ENCODE measurements around the gene SBF1. TPM values are rescaled to one million over a fixed set of nuclear protein-coding genes. Genes with fewer than 3 reads are reported as not detected.
A peak's percentile ranks its signal among the peaks of the same experiment; 100 is the strongest.

The SBF1 gene
- total RNA-seq, 1 donor from 2014 or later, result 37.3 TPM

DNA sequence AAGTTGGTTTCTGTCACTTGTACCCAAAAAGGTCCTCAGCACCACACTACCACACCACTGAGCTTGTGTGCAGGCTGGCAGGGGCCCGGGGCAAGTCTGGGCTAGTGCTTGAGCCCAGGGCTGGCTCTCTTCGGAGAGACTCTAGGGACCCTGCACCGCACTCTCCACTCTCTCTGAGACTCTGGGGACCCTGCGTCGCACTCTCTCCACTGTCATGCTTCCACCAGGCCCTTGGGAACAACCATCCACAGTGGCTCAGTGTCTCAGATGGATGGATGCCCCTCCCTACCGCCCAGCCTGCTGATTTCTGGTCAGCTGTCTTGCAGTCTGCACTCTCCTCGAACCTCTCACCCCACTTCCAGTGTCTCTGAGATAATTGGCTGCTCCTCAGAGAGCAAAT is 2.0 kb upstream of the SBF1 start:
- Histone ChIP-seq H3K9me3 (no peaks in the 10 kb centered on the region), H3K27me3 (peaks cover 8% of the 10 kb centered on the region), H3K27ac (no peak overlapping the region), H3K36me3 (no peaks in the 10 kb centered on the region), H3K4me1 (peaks cover 42% of the 10 kb centered on the region), H3K4me3 (no peak overlapping the region)
- no peak for DNase-seq (ENCODE audit: extremely low spot score in 2 of 2)
- TF ChIP-seq POLR2AphosphoS5 (IDR thresholded peaks at IDR 0.05; ENCODE audit: insufficient read depth in 1 of 2, low read depth in 1 of 2) (no peak), POLR2A (IDR thresholded peaks at IDR 0.05) (no peak)
- TF ChIP-seq, protein P1, sequence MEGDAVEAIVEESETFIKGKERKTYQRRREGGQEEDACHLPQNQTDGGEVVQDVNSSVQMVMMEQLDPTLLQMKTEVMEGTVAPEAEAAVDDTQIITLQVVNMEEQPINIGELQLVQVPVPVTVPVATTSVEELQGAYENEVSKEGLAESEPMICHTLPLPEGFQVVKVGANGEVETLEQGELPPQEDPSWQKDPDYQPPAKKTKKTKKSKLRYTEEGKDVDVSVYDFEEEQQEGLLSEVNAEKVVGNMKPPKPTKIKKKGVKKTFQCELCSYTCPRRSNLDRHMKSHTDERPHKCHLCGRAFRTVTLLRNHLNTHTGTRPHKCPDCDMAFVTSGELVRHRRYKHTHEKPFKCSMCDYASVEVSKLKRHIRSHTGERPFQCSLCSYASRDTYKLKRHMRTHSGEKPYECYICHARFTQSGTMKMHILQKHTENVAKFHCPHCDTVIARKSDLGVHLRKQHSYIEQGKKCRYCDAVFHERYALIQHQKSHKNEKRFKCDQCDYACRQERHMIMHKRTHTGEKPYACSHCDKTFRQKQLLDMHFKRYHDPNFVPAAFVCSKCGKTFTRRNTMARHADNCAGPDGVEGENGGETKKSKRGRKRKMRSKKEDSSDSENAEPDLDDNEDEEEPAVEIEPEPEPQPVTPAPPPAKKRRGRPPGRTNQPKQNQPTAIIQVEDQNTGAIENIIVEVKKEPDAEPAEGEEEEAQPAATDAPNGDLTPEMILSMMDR (IDR thresholded peaks at IDR 0.05), result no peak
- intact Hi-C loops (cut with DNase I), result no loop called here

DNA sequence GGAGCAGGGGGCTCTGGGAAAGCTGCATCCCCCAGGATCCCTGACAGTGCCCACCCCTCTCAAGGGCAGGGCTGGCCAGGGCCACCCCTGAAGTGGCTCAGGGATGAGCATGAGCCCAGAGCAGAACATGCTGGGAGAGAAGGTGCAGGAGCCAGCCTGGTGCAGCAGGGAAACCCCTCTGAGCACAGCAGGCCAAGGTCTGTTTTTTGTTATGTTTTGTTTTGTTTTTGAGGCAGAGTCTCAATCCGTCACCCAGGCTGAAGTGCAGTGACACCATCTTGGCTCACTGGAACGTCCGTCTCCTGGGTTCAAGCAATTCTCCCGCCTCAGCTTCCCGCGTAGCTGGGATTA is 792 bp upstream of the SBF1 start:
- Histone ChIP-seq H3K36me3 (no peaks in the 10 kb centered on the region), H3K27ac (peak overlapping the region; percentile 84), H3K27me3 (no peaks in the 10 kb centered on the region), H3K4me1 (peaks cover 45% of the 10 kb centered on the region), H3K9me3 (no peaks in the 10 kb centered on the region), H3K4me3 (peak overlapping the region; percentile 89 to 98)
- TF ChIP-seq, protein P1 (IDR thresholded peaks at IDR 0.05), result no peak
- TF ChIP-seq POLR2A (IDR thresholded peaks at IDR 0.05), result no peak
- TF ChIP-seq POLR2AphosphoS5 (IDR thresholded peaks at IDR 0.05; ENCODE audit: insufficient read depth in 1 of 2, low read depth in 1 of 2), result no peak
- intact Hi-C loops (cut with DNase I), result no loop called here
- DNase-seq (ENCODE audit: extremely low spot score in 2 of 2), result no peak

DNA sequence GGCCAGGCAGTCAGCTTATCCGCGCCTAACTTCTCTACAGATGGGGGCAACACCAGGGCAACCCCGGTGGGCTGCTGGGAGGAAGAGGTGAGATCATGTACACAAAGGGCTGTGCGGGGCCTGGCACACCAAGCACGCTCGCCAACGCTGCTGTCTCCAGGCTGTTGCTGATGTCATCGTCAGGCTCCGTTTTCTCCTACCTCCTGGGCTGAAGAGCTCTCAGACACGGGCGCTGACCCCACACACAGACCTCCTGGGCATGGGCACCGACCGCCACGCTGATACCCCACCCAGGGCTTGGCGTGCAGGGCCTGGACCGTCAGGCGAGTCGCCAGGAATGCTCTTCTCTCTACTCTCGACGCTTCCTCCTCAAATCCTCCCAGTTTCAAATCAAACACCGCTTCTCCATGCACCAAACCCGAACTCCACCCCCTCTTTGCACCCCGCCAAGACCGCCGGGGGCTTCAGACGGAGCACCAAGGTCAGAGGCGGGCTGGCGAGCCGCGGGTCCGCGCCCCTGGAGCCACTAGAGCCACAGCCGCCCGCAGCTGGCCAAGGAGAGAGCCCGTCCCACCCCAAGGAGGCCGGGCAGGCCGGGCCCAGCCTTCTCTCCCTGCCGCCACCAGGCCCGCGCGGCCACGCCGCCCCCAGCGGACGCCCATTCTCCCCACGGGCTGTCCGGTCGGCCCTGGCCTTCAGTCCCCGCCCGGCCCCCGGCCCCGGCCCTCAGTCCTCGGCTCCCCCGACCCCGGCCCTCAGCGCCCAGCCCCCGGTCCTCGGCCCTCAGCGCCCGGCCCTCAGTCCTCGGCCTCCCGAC is 772 bp downstream of the SBF1 start:
- no peaks in the 10 kb centered on the region for H3K27me3 ChIP-seq
- no peak for DNase-seq (ENCODE audit: extremely low spot score in 2 of 2)
- TF ChIP-seq, protein P1 (IDR thresholded peaks at IDR 0.05), result no peak
- TF ChIP-seq POLR2AphosphoS5 (IDR thresholded peaks at IDR 0.05; ENCODE audit: insufficient read depth in 1 of 2, low read depth in 1 of 2), result peak in 1 of 2 donors; percentile 12
- intact Hi-C loops (cut with DNase I), result no loop called here
- H3K36me3 ChIP-seq, result no peaks in the 10 kb centered on the region
- H3K4me1 ChIP-seq, result peaks cover 60% of the 10 kb centered on the region
- no peaks in the 10 kb centered on the region for H3K9me3 ChIP-seq
- H3K27ac ChIP-seq, result peak overlapping the region; percentile 81
- H3K4me3 ChIP-seq, result peak overlapping the region; percentile 89 to 98

DNA sequence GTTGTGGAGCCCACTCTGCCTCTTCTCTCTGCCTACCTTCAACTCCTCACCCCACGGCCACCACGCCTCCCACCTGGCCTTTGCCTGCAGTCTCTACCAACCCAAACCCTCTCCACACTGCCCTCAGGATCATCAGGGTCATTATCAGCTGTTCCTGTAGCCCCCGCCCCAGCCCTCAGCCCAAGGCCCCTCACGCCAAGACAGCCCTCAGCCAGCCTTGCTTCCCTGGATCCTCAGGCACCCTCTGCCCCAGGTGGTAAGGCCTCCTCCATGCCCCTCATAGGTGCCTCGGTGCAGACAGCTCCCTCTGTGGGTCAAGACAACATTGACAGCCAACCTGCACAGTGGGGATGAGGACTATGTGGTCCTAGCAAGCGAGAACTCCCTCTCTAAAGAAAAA is 1.7 kb downstream of the SBF1 start:
- Histone ChIP-seq H3K4me1 (peaks cover 70% of the 10 kb centered on the region), H3K4me3 (peak overlapping the region; percentile 89 to 98), H3K27me3 (no peaks in the 10 kb centered on the region), H3K27ac (no peak overlapping the region), H3K36me3 (peaks cover 0 to under 1% of the 10 kb centered on the region in 2 donors), H3K9me3 (no peaks in the 10 kb centered on the region)
- no peak for DNase-seq (ENCODE audit: extremely low spot score in 2 of 2)
- TF ChIP-seq POLR2AphosphoS5 (IDR thresholded peaks at IDR 0.05; ENCODE audit: insufficient read depth in 1 of 2, low read depth in 1 of 2) (no peak), POLR2A (IDR thresholded peaks at IDR 0.05) (no peak)
- TF ChIP-seq, protein P1 (IDR thresholded peaks at IDR 0.05), result no peak
- intact Hi-C loops (cut with DNase I), result no loop called here

DNA sequence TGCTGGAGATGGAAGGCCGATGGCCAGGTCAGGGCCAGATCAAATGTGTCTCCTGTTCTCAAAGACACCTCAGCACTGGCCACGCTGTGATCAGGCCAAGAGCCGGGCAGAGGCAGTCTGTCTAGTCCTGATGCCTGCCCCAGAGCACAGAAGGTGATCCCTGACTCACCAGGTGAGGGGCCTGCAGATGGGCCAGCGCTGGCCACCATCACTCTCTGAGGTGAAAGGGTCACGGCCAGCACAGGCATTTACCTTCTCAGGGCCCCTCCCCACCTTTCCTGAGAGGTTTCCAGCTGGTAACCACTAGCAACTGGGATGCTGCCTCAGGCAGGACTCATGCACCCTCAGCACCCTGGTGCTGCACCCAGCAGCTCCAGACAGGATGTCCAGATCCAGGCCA is 2.9 kb downstream of the SBF1 start:
- TF ChIP-seq POLR2AphosphoS5 (IDR thresholded peaks at IDR 0.05; ENCODE audit: insufficient read depth in 1 of 2, low read depth in 1 of 2) (no peak), POLR2A (IDR thresholded peaks at IDR 0.05) (no peak)
- TF ChIP-seq, protein P1 (IDR thresholded peaks at IDR 0.05), result no peak
- peaks cover 0 to 12% of the 10 kb centered on the region in 2 donors for H3K36me3 ChIP-seq
- no peaks in the 10 kb centered on the region for H3K27me3 ChIP-seq
- H3K9me3 ChIP-seq, result no peaks in the 10 kb centered on the region
- peaks cover 73% of the 10 kb centered on the region for H3K4me1 ChIP-seq
- H3K4me3 ChIP-seq, result no peak overlapping the region
- intact Hi-C loops (cut with DNase I), result no loop called here
- DNase-seq (ENCODE audit: extremely low spot score in 2 of 2), result no peak
- H3K27ac ChIP-seq, result no peak overlapping the region

All from vagina (tissue), 2 donors.